NCI-H146 treated with DMSO at 0.1 percent for 48 hours (cell line): ENCODE data around the gene DNAJC5.

Source experiments
- DNase-seq: peaks from one replicate; lab custom pipeline; 2025; ENCODE audit not compliant: unreplicated experiment; lab: John Stamatoyannopoulos, UW

DNAJC5 gene

GRCh38 chr20:63939061-63939935 lies 44.4 kb downstream of the DNAJC5 start:
- DNase-seq: no peak

- DNase-seq: no peak
These were observed 45.1 kb downstream of the DNAJC5 start for GRCh38 chr20:63940071-63940471.

- no peak for DNase-seq
These were observed 45.7 kb downstream of the DNAJC5 start for GRCh38 chr20:63940472-63941266.

- no peak for DNase-seq
These were observed 46.6 kb downstream of the DNAJC5 start for GRCh38 chr20:63941282-63942081.

- DNase-seq: no peak
These were observed 47.5 kb downstream of the DNAJC5 start for GRCh38 chr20:63942250-63942951.

- DNase-seq: no peak
These were observed 48.3 kb downstream of the DNAJC5 start for GRCh38 chr20:63942969-63943807.

- DNase-seq: no peak
These were observed 48.8 kb downstream of the DNAJC5 start for GRCh38 chr20:63943808-63944077.

- no peak for DNase-seq
These were observed 49.4 kb downstream of the DNAJC5 start for GRCh38 chr20:63944078-63944941.

GRCh38 chr20:63945031-63945658 lies 50.2 kb downstream of the DNAJC5 start:
- DNase-seq: no peak

- no peak for DNase-seq
These were observed 51.3 kb downstream of the DNAJC5 start for GRCh38 chr20:63945921-63946920.

- no peak for DNase-seq
These were observed 52.2 kb downstream of the DNAJC5 start for GRCh38 chr20:63946986-63947637.

GRCh38 chr20:63947638-63948456 lies 52.9 kb downstream of the DNAJC5 start:
- no peak for DNase-seq

GRCh38 chr20:63950701-63951397 lies 55.9 kb downstream of the DNAJC5 start:
- no peak for DNase-seq

GRCh38 chr20:63951398-63952209 lies 56.7 kb downstream of the DNAJC5 start:
- DNase-seq: no peak

- no peak for DNase-seq
These were observed 57.2 kb downstream of the DNAJC5 start for GRCh38 chr20:63952210-63952535.
